ENCODE results near the gene TRIM41. TPM values are rescaled to one million over a fixed set of nuclear protein-coding genes. Genes with fewer than 3 reads are reported as not detected.

TRIM41 gene
- total and polyA plus RNA-seq, 9 of the 15 experiments (the other 6 are each of a cell fraction or from before 2014, with no cell fraction given): 1.8 to 47.6 (median 20.9) TPM

DNA sequence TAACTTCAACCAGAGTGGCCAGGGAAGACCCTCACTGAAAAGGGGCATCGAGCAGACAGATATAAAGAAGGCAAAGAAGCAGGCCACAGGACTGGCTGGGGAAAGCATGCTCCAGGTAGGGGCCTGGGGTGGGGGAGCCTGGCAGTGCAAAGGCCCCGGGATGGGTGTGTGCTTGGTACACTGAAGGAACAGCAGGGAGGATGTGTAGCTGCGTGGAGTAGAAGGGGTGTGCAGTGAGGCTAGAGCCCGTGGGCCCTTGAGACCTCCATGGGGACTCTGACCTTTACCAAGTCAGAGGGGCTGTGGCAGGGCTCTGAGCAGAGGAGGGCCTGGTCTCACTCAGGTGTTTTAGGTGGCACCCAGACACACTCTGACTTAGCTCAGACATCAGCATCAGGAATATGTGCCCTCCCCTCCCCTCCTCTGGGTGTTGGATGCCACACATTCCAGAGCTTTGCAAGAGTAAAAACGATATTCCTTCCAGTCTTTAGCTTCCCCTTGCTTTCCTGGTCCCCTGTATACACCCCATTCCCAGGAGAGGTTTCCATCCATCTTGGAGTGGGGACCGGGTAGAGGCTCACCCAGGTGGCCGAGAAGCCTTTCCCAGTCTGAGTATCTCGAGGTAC lies 25.6 kb upstream of the TRIM41 start:
- Histone ChIP-seq H2AFZ (ENCODE audit: low read depth, low read length) (no peak overlapping the region), H3K9ac (ENCODE audit: insufficient read depth in 1 of 2, low read depth in 2 of 2, low read length in 2 of 2) (peak overlapping the region in 1 of 2 experiments; percentile 46; a peak in 2 of 4 replicates), H3K4me2 (ENCODE audit: insufficient read depth, low read length) (no peak overlapping the region), H3K9me1 (ENCODE audit: control insufficient read depth, insufficient read depth, low read length) (no peaks in the 10 kb centered on the region), H3K4me1 (replicated peaks in 1 of 2; ENCODE audit: control insufficient read depth in 2 of 2, insufficient read depth in 2 of 2, low read length in 2 of 2) (peaks cover 34 to 51% of the 10 kb centered on the region in 2 experiments; a peak in 4 of 5 replicates), H4K20me1 (replicated peaks; ENCODE audit: control insufficient read depth, insufficient read depth, low read length) (no peaks in the 10 kb centered on the region), H3K36me3 (ENCODE audit: control insufficient read depth, insufficient read depth, low read length) (no peaks in the 10 kb centered on the region; the same call in 2 of the 3 replicates), H3K27me3 (ENCODE audit: control insufficient read depth in 2 of 2, insufficient read depth in 2 of 2, low read length in 2 of 2) (no peaks in the 10 kb centered on the region), H3K9me3 (replicated peaks; ENCODE audit: control insufficient read depth, insufficient read depth, low read depth, low read length) (no peaks in the 10 kb centered on the region), H3K79me2 (ENCODE audit: control insufficient read depth, insufficient read depth, low read length) (peaks cover 9% of the 10 kb centered on the region), H3K27ac (ENCODE audit: extremely low read depth, low read depth, low read length) (no peak overlapping the region), H3K4me3 (no peak overlapping the region)
- in situ Hi-C loops (cut with MboI): no loop called here
- WGBS (ENCODE audit: insufficient coverage, low coverage, missing lambda C conversion rate): 46% methylated on average over 7 of the region's 8 CpGs
- no peak for DNase-seq (ENCODE audit: extremely low read depth in 1 of 4, low spot score in 3 of 4)
- intact Hi-C loops (cut with micrococcal nuclease): no loop called here
- POLR2A ChIA-PET: interaction anchor here (0.7 to 2.1 kb wide), 4 partner anchors 9 to 57 kb away, joined by 3 to 7 read pairs (median 4); no protein-coding TSS in a partner anchor
- TF ChIP-seq GATAD2A (IDR thresholded peaks at IDR 0.05) (no peak), ETV5 (CRISPR knock-in tag; IDR thresholded peaks at IDR 0.05; ENCODE audit: low read depth) (no peak), MCM5 (IDR thresholded peaks at IDR 0.05; ENCODE audit: low read depth) (no peak), NR3C1 (CRISPR knock-in tag; IDR thresholded peaks at IDR 0.05) (no peak), ZBED1 (IDR thresholded peaks at IDR 0.05) (no peak), ESRRB (CRISPR knock-in tag; IDR thresholded peaks at IDR 0.05; ENCODE audit: borderline replicate concordance) (no peak), HMG20A (CRISPR knock-in tag; conservative IDR thresholded peaks at IDR 0.05) (no peak), ZBTB17 (CRISPR knock-in tag; IDR thresholded peaks at IDR 0.05) (no peak)
- TF ChIP-seq, protein P1, sequence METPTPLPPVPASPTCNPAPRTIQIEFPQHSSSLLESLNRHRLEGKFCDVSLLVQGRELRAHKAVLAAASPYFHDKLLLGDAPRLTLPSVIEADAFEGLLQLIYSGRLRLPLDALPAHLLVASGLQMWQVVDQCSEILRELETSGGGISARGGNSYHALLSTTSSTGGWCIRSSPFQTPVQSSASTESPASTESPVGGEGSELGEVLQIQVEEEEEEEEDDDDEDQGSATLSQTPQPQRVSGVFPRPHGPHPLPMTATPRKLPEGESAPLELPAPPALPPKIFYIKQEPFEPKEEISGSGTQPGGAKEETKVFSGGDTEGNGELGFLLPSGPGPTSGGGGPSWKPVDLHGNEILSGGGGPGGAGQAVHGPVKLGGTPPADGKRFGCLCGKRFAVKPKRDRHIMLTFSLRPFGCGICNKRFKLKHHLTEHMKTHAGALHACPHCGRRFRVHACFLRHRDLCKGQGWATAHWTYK (CRISPR knock-in tag; IDR thresholded peaks at IDR 0.05): no peak
- TF ChIP-seq, protein P2, sequence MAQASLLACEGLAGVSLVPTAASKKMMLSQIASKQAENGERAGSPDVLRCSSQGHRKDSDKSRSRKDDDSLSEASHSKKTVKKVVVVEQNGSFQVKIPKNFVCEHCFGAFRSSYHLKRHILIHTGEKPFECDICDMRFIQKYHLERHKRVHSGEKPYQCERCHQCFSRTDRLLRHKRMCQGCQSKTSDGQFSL (CRISPR knock-in tag; IDR thresholded peaks at IDR 0.05): no peak
- TF ChIP-seq, protein P2 (tag; IDR thresholded peaks at IDR 0.05): no peak
- TF ChIP-seq, protein P3, sequence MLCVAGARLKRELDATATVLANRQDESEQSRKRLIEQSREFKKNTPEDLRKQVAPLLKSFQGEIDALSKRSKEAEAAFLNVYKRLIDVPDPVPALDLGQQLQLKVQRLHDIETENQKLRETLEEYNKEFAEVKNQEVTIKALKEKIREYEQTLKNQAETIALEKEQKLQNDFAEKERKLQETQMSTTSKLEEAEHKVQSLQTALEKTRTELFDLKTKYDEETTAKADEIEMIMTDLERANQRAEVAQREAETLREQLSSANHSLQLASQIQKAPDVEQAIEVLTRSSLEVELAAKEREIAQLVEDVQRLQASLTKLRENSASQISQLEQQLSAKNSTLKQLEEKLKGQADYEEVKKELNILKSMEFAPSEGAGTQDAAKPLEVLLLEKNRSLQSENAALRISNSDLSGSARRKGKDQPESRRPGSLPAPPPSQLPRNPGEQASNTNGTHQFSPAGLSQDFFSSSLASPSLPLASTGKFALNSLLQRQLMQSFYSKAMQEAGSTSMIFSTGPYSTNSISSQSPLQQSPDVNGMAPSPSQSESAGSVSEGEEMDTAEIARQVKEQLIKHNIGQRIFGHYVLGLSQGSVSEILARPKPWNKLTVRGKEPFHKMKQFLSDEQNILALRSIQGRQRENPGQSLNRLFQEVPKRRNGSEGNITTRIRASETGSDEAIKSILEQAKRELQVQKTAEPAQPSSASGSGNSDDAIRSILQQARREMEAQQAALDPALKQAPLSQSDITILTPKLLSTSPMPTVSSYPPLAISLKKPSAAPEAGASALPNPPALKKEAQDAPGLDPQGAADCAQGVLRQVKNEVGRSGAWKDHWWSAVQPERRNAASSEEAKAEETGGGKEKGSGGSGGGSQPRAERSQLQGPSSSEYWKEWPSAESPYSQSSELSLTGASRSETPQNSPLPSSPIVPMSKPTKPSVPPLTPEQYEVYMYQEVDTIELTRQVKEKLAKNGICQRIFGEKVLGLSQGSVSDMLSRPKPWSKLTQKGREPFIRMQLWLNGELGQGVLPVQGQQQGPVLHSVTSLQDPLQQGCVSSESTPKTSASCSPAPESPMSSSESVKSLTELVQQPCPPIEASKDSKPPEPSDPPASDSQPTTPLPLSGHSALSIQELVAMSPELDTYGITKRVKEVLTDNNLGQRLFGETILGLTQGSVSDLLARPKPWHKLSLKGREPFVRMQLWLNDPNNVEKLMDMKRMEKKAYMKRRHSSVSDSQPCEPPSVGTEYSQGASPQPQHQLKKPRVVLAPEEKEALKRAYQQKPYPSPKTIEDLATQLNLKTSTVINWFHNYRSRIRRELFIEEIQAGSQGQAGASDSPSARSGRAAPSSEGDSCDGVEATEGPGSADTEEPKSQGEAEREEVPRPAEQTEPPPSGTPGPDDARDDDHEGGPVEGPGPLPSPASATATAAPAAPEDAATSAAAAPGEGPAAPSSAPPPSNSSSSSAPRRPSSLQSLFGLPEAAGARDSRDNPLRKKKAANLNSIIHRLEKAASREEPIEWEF (CRISPR knock-in tag; IDR thresholded peaks at IDR 0.05): no peak
- TF ChIP-seq, protein P4, sequence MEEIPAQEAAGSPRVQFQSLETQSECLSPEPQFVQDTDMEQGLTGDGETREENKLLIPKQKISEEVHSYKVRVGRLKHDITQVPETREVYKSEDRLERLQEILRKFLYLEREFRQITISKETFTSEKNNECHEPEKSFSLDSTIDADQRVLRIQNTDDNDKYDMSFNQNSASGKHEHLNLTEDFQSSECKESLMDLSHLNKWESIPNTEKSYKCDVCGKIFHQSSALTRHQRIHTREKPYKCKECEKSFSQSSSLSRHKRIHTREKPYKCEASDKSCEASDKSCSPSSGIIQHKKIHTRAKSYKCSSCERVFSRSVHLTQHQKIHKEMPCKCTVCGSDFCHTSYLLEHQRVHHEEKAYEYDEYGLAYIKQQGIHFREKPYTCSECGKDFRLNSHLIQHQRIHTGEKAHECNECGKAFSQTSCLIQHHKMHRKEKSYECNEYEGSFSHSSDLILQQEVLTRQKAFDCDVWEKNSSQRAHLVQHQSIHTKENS (CRISPR knock-in tag; IDR thresholded peaks at IDR 0.05): no peak
- ATAC-seq: no peak
- BruUV-seq (replicated peaks): no TSS peak
- CTCF ChIA-PET (ENCODE audit: low intra/inter-chr PET ratio): no interaction called here
- FAIRE-seq: no peak

All from K562 (cell line).